Measurements from ENCODE around the gene JKAMP.

GRCh38 chr14:59510966-59511365, 26.6 kb downstream of the JKAMP start:
- TF ChIP-seq CTCF (IDR thresholded peaks at IDR 0.05; ENCODE audit: low read depth, low read length, missing input control), result no peak
- TF ChIP-seq, protein P1, sequence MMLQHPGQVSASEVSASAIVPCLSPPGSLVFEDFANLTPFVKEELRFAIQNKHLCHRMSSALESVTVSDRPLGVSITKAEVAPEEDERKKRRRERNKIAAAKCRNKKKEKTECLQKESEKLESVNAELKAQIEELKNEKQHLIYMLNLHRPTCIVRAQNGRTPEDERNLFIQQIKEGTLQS (IDR thresholded peaks at IDR 0.05), result no peak
- no peak for TF ChIP-seq MAX (IDR thresholded peaks at IDR 0.05)
- no peak for TF ChIP-seq GABPA (IDR thresholded peaks at IDR 0.05 in 1 of 2, conservative IDR thresholded peaks at IDR 0.05 in 1 of 2)
- no peak for TF ChIP-seq ZBTB33 (IDR thresholded peaks at IDR 0.05)
- TF ChIP-seq RAD21 (IDR thresholded peaks at IDR 0.05), result no peak
- TF ChIP-seq JUND (IDR thresholded peaks at IDR 0.05), result no peak
